ENCODE results near the gene S100A10.
A peak's percentile ranks its signal among the peaks of the same experiment; 100 is the strongest.

S100A10 gene

DNA sequence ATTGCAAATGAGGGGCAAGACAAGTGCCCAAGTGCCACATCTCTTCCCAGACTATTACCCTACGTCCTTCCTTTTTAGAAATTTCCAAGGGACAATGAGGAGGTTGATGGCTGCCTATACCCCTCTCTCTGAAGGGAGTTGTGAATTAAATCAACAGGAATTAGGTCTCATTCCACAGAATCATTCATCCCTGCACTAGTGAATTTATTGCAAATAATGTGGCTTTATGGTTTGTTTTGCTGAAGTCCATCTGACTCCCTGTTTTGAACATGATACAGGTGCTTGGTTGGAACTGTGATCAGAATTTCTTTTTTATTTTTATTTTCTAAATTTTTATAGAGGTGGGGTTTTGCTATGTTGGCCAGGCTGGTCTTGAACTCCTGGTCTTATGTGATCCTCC lies 50.1 kb downstream of the S100A10 start:
- TF ChIP-seq SP1 (IDR thresholded peaks at IDR 0.05) (no peak), L3MBTL2 (conservative IDR thresholded peaks at IDR 0.05) (no peak), ELF4 (IDR thresholded peaks at IDR 0.05) (no peak), ARNT (IDR thresholded peaks at IDR 0.05) (no peak), HDGF (IDR thresholded peaks at IDR 0.05; ENCODE audit: borderline replicate concordance) (no peak), FOXA1 (IDR thresholded peaks at IDR 0.05) (no peak), ZNF384 (IDR thresholded peaks at IDR 0.05) (no peak), FOXK2 (IDR thresholded peaks at IDR 0.05) (no peak), NFRKB (IDR thresholded peaks at IDR 0.05) (no peak), LEF1 (IDR thresholded peaks at IDR 0.05; ENCODE audit: borderline replicate concordance) (no peak), SUZ12 (IDR thresholded peaks at IDR 0.05) (no peak), FOXM1 (IDR thresholded peaks at IDR 0.05; ENCODE audit: borderline replicate concordance) (no peak), BHLHE40 (IDR thresholded peaks at IDR 0.05; ENCODE audit: borderline replicate concordance) (no peak), CTBP1 (IDR thresholded peaks at IDR 0.05; ENCODE audit: borderline replicate concordance) (no peak)
- TF ChIP-seq, protein P1, sequence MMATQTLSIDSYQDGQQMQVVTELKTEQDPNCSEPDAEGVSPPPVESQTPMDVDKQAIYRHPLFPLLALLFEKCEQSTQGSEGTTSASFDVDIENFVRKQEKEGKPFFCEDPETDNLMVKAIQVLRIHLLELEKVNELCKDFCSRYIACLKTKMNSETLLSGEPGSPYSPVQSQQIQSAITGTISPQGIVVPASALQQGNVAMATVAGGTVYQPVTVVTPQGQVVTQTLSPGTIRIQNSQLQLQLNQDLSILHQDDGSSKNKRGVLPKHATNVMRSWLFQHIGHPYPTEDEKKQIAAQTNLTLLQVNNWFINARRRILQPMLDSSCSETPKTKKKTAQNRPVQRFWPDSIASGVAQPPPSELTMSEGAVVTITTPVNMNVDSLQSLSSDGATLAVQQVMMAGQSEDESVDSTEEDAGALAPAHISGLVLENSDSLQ (IDR thresholded peaks at IDR 0.05) = no peak
- no peak for DNase-seq (ENCODE audit: extremely low spot score)
- POLR2A ChIA-PET = interaction anchor here (2.1 kb wide), 1 partner anchor 49 kb away, joined by 7 read pairs; no protein-coding TSS in a partner anchor
- CTCF ChIA-PET = no interaction called here

DNA sequence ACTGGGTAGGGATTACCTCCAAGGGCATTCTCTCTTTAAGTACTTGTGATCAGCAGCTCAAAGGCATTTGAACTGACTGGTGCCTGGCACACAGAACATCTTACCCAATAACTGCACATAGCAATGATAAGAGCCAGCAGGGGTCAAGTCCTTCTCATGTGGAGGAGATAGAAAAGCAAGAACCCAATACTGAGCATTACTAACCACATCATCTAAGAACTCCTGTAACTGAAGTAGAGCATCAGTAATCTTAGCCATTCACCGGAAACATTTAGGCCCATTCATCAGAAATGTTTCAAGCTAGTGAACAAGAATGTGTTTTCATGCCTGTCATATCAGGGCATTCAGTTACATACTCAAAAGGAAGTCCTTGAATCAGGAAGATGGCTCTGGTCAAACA lies 50.8 kb downstream of the S100A10 start:
- CTCF ChIA-PET = no interaction called here
- POLR2A ChIA-PET = no interaction called here
- no peak for DNase-seq (ENCODE audit: extremely low spot score)
- TF ChIP-seq BHLHE40 (IDR thresholded peaks at IDR 0.05; ENCODE audit: borderline replicate concordance) (no peak), FOXA1 (IDR thresholded peaks at IDR 0.05) (no peak), ARNT (IDR thresholded peaks at IDR 0.05) (no peak), FOXM1 (IDR thresholded peaks at IDR 0.05; ENCODE audit: borderline replicate concordance) (no peak), NFRKB (IDR thresholded peaks at IDR 0.05) (no peak)
- TF ChIP-seq, protein P1 (IDR thresholded peaks at IDR 0.05) = no peak

GRCh38 chr1:151940541-151940940 lies 53.1 kb downstream of the S100A10 start:
- POLR2A ChIA-PET = interaction anchor here (0.9 kb wide), 1 partner anchor 9 kb away, joined by 3 read pairs; no protein-coding TSS in a partner anchor
- CTCF ChIA-PET = interaction anchor here (0.6 to 4.6 kb wide), 3 partner anchors 27 to 94 kb away, joined by 4 to 18 read pairs (median 15); no protein-coding TSS in a partner anchor

DNA sequence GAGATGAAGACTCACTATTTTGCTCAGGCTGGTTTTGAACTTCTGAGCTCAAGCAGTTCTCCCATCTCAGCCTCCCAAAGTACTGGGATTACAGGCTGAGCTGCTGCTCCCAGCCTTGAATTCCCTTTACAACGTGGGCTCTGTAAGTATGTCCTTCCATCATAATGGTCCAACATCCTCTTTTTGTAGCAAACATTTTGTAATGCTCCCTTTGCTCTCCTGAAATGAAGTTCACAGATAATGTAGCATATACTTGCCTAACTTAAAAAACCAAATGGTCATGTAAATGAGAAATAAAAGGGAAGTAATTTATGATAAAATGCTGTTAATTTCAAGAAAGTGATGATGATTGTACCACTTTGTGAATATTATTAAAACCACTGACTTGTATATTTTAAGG lies 53.9 kb downstream of the S100A10 start:
- ChIA-PET POLR2A (interaction anchor here (1.3 kb wide), 2 partner anchors 31 to 50 kb away, joined by 3 to 4 read pairs; partner anchors contain the start of gene THEM4), CTCF (interaction anchor here (0.7 to 4.6 kb wide), 3 partner anchors 28 to 95 kb away, joined by 4 to 18 read pairs (median 15); no protein-coding TSS in a partner anchor)
- no peak for DNase-seq (ENCODE audit: extremely low spot score)
- no peak for TF ChIP-seq SUZ12 (IDR thresholded peaks at IDR 0.05)
- TF ChIP-seq BHLHE40 (IDR thresholded peaks at IDR 0.05; ENCODE audit: borderline replicate concordance) = no peak
- TF ChIP-seq FOXA1 (IDR thresholded peaks at IDR 0.05) = no peak
- no peak for TF ChIP-seq TARDBP (IDR thresholded peaks at IDR 0.05)

More at GRCh38 chr1:151940541-151940940, 53.1 kb downstream of the S100A10 start:
- TF ChIP-seq NFRKB (IDR thresholded peaks at IDR 0.05) = no peak
- no peak for TF ChIP-seq L3MBTL2 (conservative IDR thresholded peaks at IDR 0.05)
- TF ChIP-seq ELF4 (IDR thresholded peaks at IDR 0.05) = no peak
- no peak for DNase-seq (ENCODE audit: extremely low spot score)

DNA sequence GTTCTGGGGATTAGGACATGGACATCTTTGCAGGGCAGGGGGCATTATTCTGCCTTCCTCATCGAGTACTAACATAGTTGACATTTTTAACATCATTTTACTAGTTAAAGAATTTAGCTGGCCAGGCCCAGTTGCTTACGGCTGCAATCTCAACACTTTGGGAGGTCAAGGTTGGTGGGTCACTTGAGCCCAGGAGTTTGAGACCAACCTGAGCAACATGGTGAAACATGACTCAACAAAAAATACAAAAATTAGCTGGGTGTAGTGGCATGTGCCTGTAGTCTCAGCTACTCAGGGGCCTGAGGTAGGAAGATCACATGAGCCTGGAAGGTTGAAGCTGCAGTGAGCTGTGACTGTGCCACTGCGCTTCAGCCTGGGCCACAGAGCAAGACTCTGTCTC lies 54.5 kb downstream of the S100A10 start:
- TF ChIP-seq ZNF384 (IDR thresholded peaks at IDR 0.05) = no peak
- no peak for TF ChIP-seq LEF1 (IDR thresholded peaks at IDR 0.05; ENCODE audit: borderline replicate concordance)
- no peak for TF ChIP-seq HDGF (IDR thresholded peaks at IDR 0.05; ENCODE audit: borderline replicate concordance)
- ChIA-PET CTCF (interaction anchor here (0.7 to 4.6 kb wide), 4 partner anchors 29 to 96 kb away, joined by 3 to 18 read pairs (median 10); no protein-coding TSS in a partner anchor), POLR2A (interaction anchor here (1.3 kb wide), 2 partner anchors 30 to 50 kb away, joined by 3 to 4 read pairs; partner anchors contain the start of gene THEM4)
- DNase-seq (ENCODE audit: extremely low spot score) = no peak

DNA sequence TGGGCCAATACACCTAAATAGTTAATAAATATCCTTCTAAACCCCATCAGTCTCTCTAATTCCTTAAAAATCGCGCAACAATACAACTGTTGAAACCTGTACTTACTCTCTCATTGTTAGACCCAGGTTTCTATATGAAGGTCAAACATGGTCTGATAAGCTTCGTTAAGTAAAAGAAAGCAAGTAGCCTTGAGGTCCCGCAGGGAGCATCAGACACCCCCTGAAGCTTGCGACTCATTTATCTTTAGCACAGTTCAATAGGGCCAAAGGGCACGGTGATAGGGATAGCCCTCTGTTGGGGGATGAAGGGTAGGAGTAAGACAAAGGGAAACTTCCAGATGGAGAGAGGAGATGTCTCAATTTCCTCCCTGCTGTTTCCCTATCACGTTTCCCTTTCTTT lies 57.0 kb downstream of the S100A10 start:
- ChIA-PET CTCF (interaction anchor here (2.2 to 5.7 kb wide), 7 partner anchors 13 to 67 kb away, joined by 4 to 42 read pairs (median 8); no protein-coding TSS in a partner anchor), POLR2A (interaction anchor here (1.5 to 1.7 kb wide), 2 partner anchors 16 to 56 kb away, joined by 3 to 7 read pairs; partner anchors contain the start of gene S100A10)
- DNase-seq (ENCODE audit: extremely low spot score) = peak; percentile 32
- TF ChIP-seq BHLHE40 (IDR thresholded peaks at IDR 0.05; ENCODE audit: borderline replicate concordance) (no peak), FOXK2 (IDR thresholded peaks at IDR 0.05) (no peak), NFRKB (IDR thresholded peaks at IDR 0.05) (no peak), L3MBTL2 (conservative IDR thresholded peaks at IDR 0.05) (no peak), SUZ12 (IDR thresholded peaks at IDR 0.05) (no peak)
- TF ChIP-seq, protein P1 (IDR thresholded peaks at IDR 0.05) = 0 out of 2 replicates have a peak, but pooled peaks have one; percentile 16
